NT2/D1 (cell line): ENCODE results near the gene USP47.

Experiments
- DNase-seq: peaks from one replicate; pipeline ENCODE4 v3.0.0-alpha.2; 2011; ENCODE audit warnings: low read depth, low spot score
- H3K27me3 ChIP-seq: 2 replicates; pipeline ENCODE4 v1.6.0; 2011; ENCODE audit warnings: mild to moderate bottlenecking; ENCODE audit not compliant: insufficient read length, insufficient read depth
- H3K36me3 ChIP-seq: 2 replicates; pipeline ENCODE4 v1.6.1; 2011; ENCODE audit warnings: mild to moderate bottlenecking, low read length, mixed read lengths; ENCODE audit not compliant: insufficient read depth, insufficient read length
- H3K4me1 ChIP-seq: 2 replicates; pipeline ENCODE4 v1.5.1; 2011; ENCODE audit not compliant: insufficient read depth, insufficient read length
- H3K4me3 ChIP-seq: 2 replicates; pipeline ENCODE4 v1.5.1; 2011; ENCODE audit warnings: low read depth; ENCODE audit not compliant: insufficient read length
- H3K9ac ChIP-seq: 2 replicates; pipeline ENCODE4 v1.6.0; 2011; ENCODE audit warnings: low read depth; ENCODE audit not compliant: insufficient read length
- H3K9me3 ChIP-seq: 2 replicates; pipeline ENCODE4 v1.5.1; 2011; ENCODE audit warnings: mild to moderate bottlenecking, low read length; ENCODE audit not compliant: insufficient read depth
- SUZ12 ChIP-seq: IDR thresholded peaks from 2 replicates; pipeline ENCODE4 v1.6.1; 2011; ENCODE audit not compliant: insufficient read length, insufficient read depth; ENCODE audit errors: extremely low read depth
- YY1 ChIP-seq: IDR thresholded peaks from 2 replicates; pipeline ENCODE4 v1.6.1; 2011; ENCODE audit not compliant: insufficient read length, insufficient read depth
- ZNF274 ChIP-seq: IDR thresholded peaks from 2 replicates; pipeline ENCODE4 v1.6.1; 2011; ENCODE audit warnings: mild to moderate bottlenecking, low read depth, low read length

USP47 gene

DNA sequence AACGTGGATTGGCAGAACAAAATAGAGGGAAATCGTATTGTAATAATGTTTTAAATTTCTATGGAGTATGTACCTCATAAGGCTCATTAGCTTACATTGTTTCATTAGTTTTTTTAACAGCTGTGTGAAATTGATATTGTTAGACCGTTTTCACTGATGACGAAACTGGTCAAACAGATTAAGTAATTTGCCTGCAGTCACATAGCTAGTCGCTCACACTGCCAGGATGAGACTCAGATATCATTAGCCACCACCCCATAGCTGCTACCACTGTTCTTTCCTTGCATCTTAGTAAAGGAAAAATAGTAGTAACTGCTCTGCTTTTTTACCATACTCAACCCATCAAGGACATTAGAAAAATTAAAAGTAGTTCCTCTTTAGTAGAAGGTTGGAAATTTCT lies 102.7 kb downstream of the USP47 start:
- TF ChIP-seq YY1 (no peak), ZNF274 (no peak), SUZ12 (no peak)
- H3K9ac ChIP-seq: no peak overlapping the region
- no peaks in the 10 kb centered on the region for H3K9me3 ChIP-seq
- no peaks in the 10 kb centered on the region for H3K27me3 ChIP-seq
- H3K4me1 ChIP-seq: no peaks in the 10 kb centered on the region
- no peak overlapping the region for H3K4me3 ChIP-seq
- no peak for DNase-seq
- H3K36me3 ChIP-seq: peaks cover 41% of the 10 kb centered on the region

DNA sequence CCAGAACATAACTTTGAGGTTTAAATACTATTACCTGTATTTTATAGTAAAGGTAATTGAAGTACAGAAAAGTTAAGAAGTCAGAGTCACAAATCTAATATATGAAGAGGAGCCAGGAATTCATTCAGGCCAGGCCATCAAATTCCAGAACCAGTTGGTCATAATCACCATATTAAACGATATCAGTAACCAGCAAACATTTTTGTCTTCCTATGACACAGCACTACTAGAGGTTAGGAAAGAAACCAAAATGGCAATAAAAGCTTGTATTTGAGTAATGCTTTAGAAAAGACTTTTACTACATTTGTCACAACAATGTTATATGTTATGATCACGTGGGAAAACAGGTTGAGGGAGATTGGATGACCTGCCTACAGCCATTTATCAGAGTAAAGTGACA lies 104.4 kb downstream of the USP47 start:
- no peak overlapping the region for H3K9ac ChIP-seq
- H3K9me3 ChIP-seq: no peaks in the 10 kb centered on the region
- no peak for TF ChIP-seq ZNF274
- TF ChIP-seq YY1: no peak
- no peak for TF ChIP-seq SUZ12
- DNase-seq: no peak
- H3K27me3 ChIP-seq: no peaks in the 10 kb centered on the region
- H3K4me1 ChIP-seq: no peaks in the 10 kb centered on the region
- H3K36me3 ChIP-seq: peaks cover 44% of the 10 kb centered on the region
- no peak overlapping the region for H3K4me3 ChIP-seq

DNA sequence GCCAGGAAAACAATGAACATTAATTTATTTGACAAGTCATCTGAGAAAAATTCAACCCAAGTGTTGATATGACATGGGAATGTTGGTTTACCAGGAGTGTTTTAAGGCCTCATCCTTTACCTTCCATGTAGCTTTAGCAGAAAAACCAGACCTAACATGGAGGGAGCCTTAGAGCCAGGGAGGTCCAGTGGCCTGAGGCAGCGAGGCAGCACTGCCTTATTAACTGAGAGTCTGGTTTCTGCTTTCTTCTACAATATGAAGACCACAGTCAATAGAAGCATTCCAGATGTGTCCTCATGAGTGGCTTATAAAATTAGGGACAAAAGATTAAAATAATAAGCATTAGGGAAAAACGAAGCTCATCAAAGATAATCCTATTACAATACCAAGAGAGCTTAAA lies 105.1 kb downstream of the USP47 start:
- Histone ChIP-seq H3K36me3 (peaks cover 47% of the 10 kb centered on the region), H3K4me1 (no peaks in the 10 kb centered on the region), H3K4me3 (no peak overlapping the region), H3K27me3 (no peaks in the 10 kb centered on the region), H3K9me3 (no peaks in the 10 kb centered on the region), H3K9ac (no peak overlapping the region)
- DNase-seq: no peak
- TF ChIP-seq SUZ12 (no peak), YY1 (no peak), ZNF274 (no peak)

DNA sequence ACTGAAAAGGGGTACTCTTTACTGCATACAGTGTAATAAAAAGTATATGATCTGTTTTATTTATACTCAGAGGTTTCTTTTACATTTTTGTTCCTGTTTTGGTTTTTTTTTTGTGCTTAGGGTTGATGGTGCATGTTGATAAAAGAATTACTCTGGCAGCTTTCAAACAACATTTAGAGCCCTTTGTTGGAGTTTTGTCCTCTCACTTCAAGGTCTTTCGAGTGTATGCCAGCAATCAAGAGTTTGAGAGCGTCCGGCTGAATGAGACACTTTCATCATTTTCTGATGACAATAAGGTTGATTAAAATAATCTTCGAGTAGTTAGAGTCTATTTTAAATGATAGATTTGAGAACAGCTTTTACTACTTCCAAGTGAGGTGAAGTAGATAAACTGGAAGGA lies 106.1 kb downstream of the USP47 start:
- H3K4me3 ChIP-seq: no peak overlapping the region
- no peaks in the 10 kb centered on the region for H3K9me3 ChIP-seq
- no peak for DNase-seq
- no peaks in the 10 kb centered on the region for H3K4me1 ChIP-seq
- H3K36me3 ChIP-seq: peaks cover 45% of the 10 kb centered on the region
- H3K9ac ChIP-seq: no peak overlapping the region
- no peaks in the 10 kb centered on the region for H3K27me3 ChIP-seq
- no peak for TF ChIP-seq SUZ12

DNA sequence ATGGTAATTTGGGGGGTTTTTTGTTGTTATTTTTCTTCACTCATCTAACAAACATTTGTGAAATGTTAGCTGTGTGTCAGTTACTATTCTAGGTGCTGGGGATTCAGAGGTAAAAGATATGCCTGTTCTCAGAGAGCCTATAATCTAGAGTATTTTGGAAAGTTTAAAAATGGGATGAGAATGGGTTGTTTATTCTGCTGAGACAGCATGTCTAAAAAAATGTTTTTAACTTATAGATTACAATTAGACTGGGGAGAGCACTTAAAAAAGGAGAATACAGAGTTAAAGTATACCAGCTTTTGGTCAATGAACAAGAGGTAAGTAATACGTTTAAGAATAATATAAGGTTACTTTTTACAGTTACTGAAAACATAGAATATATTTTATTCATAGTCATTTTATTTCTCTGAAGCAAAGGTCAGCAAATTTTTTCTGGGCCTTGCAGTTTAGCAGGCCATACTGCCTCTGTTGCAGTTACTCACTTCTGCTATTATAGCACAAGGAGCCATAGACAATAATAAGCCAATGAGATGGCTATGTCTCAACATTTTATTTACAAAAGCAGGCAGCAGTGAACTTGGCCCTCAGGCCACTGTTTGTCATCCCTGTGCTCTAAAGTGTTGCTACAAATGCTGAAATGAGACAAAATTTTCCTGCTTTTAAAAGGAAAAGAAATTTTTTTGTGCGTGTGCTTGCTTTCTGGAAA lies 106.6 kb downstream of the USP47 start:
- H3K36me3 ChIP-seq: peaks cover 50% of the 10 kb centered on the region
- H3K4me3 ChIP-seq: no peak overlapping the region
- H3K27me3 ChIP-seq: no peaks in the 10 kb centered on the region
- no peak overlapping the region for H3K9ac ChIP-seq
- DNase-seq: no peak
- H3K9me3 ChIP-seq: no peaks in the 10 kb centered on the region
- TF ChIP-seq ZNF274 (no peak), YY1 (no peak), SUZ12 (no peak)
- H3K4me1 ChIP-seq: no peaks in the 10 kb centered on the region

DNA sequence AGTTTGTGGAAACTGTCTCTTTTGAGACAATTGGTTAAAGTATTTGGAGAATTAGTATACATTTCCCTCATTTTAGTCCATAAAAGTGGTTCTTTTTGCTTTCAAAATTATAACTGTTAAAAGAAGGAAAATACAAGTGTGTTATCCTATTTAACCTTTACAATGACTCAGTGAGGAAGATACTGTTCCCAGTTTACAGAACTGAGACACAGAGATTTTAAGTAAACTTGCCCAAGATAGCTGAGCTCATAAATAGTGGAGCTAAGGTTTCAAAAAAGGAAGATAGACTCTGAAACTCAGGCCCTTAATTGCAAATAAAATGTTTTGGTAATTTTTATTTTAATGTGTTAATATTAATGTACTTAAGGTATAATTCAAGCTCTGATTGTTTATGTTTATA lies 107.7 kb downstream of the USP47 start:
- H3K4me1 ChIP-seq: no peaks in the 10 kb centered on the region
- H3K9me3 ChIP-seq: no peaks in the 10 kb centered on the region
- TF ChIP-seq ZNF274 (no peak), SUZ12 (no peak), YY1 (no peak)
- no peak for DNase-seq
- H3K9ac ChIP-seq: no peak overlapping the region
- no peaks in the 10 kb centered on the region for H3K27me3 ChIP-seq
- H3K36me3 ChIP-seq: peaks cover 49% of the 10 kb centered on the region
- no peak overlapping the region for H3K4me3 ChIP-seq

DNA sequence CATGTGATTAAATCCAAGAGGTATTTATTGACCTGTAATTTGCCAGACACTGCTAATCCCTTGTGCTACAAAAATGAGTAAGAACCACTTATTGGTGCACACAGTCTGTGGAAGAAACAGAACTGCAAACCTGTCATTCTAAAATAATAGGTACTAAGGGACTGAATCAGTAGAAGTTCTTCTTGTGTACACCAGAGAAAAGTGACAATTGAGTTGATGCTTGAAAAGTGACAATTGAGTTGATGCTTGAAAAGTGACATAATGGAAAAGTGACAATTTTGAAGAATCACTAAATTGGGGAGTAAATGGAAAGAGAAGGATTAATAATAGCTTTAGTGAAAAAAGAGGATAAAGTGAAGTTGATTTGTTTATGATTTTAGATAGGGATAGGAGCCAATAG lies 110.3 kb downstream of the USP47 start:
- no peak overlapping the region for H3K9ac ChIP-seq
- no peaks in the 10 kb centered on the region for H3K4me1 ChIP-seq
- H3K36me3 ChIP-seq: peaks cover 62% of the 10 kb centered on the region
- no peaks in the 10 kb centered on the region for H3K27me3 ChIP-seq
- H3K9me3 ChIP-seq: no peaks in the 10 kb centered on the region
- no peak overlapping the region for H3K4me3 ChIP-seq
- no peak for TF ChIP-seq ZNF274
- TF ChIP-seq YY1: no peak
- TF ChIP-seq SUZ12: no peak
- no peak for DNase-seq

DNA sequence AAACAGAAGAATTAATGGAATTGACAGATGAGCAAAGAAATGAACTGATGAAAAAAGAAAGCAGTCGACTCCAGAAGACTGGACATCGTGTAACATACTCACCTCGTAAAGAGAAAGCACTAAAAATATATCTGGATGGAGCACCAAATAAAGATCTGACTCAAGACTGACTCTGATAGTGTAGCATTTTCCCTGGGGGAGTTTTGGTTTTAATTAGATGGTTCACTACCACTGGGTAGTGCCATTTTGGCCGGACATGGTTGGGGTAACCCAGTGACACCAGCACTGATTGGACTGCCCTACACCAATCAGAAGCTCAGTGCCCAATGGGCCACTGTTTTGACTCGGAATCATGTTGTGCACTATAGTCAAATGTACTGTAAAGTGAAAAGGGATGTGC lies 114.2 kb downstream of the USP47 start:
- Histone ChIP-seq H3K9ac (no peak overlapping the region), H3K9me3 (no peaks in the 10 kb centered on the region), H3K27me3 (no peaks in the 10 kb centered on the region), H3K4me1 (no peaks in the 10 kb centered on the region), H3K36me3 (peaks cover 52% of the 10 kb centered on the region), H3K4me3 (no peak overlapping the region)
- no peak for TF ChIP-seq YY1
- DNase-seq: no peak
